ENCODE measurements around the gene DUSP3.

The DUSP3 gene

DNA sequence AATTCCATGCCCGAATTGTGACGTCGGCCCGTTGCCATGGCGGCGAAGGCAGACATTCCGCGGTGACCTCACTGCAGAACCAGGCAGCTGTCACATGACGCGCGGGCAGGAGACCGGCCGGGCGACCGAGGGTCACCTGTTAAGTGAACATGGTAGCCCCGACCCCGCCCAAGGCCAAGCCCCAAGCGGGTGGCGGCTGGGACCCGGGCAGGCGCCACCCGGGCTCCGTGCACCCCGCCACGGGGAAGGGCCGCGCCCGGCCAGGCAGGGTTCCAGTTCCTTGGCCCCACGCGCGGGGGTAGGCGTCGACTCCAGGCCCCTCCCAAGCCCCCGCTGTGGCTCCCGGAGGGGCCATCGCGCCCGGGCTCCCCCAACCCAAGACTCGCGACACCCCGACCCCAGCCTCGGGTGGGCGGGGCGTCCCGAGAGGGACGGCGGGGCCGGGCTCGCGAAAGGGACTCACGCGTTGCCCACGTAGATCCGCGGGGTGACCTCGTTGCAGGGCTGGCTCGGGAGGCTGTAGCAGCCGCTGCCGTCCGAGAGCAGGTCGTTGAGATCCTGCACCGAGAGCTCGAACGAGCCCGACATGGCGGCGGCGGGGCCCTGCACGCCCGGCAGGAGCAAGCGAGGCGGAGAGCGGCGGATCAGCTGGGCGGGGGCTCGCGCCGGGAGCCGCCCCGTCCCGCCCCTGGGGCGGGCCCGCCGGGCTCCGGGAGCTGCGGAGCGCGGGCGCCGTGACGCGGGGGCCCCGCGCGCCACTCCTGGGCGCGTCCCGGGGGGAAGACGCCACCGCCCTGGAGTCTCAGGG is at the start of gene DUSP3:
TSS of gene DUSP3 (minus strand) at position 641 of the 808 bp plus-strand sequence. CDS start at position 588, 53 bp downstream.
- DNase-seq (ENCODE audit: low read depth in 3 of 3, low spot score in 1 of 3), result peak; percentile 9 to 61 (median 43)

DNA sequence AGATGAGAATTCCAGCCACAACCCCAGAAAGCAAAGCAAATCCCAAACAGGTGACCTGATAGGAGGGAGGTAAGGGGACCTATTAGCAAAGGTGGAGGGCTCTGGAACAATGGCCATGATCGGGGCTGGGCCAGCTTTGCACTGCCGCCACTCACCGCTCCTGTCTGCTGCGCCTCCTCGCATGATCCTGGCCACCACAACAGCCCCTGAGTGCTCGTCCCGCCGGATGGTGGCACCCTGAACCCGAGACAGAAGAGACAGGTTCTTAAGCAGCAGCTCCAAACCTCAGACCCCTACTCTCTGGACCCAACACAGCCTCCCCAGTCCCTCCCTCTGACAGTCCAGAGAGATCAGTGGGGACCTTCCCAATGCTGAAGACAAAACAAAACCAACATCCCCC is 48.8 kb upstream of the DUSP3 start:
- DNase-seq (ENCODE audit: low read depth in 3 of 3, low spot score in 1 of 3), result no peak

DNA sequence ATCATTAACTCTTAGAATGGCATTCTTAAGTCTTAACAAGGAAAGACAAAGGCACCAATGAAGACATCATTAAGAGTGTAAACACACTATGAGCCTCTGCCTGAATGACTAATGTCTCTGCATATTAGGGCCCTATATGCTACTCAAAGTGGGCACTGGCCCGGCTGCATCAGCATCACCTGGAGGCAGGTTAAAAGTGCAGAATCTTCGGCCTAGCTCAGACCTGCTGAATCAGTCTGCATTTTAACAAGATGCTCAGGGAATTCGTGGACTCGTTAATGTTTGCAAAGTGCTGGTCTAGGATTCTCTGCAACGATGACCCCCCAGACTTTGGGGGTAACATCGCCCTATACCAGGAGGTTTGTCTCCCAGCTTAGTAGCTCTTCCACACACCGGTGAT is 47.4 kb upstream of the DUSP3 start:
- DNase-seq (ENCODE audit: low read depth in 3 of 3, low spot score in 1 of 3), result no peak

DNA sequence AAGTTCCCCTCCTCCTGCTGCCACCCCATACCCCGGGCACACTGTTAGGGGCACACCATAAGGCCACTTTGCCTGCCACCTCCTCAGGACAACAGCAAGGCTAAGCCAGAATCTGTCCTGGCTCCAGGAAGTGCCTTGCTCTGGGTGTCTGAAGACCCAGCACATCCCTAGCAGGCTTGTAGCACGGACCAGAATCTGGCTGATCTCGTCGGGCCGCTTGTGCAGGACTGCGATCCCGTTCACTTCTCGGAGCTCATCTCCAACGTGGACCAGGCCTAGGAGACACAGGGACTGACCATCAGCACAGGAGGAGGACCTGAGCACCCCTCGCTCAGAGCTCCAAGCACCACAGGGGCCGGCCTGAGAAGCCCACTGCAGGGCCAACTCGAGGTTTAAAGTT is 46.8 kb upstream of the DUSP3 start:
- no peak for DNase-seq (ENCODE audit: low read depth in 3 of 3, low spot score in 1 of 3)

DNA sequence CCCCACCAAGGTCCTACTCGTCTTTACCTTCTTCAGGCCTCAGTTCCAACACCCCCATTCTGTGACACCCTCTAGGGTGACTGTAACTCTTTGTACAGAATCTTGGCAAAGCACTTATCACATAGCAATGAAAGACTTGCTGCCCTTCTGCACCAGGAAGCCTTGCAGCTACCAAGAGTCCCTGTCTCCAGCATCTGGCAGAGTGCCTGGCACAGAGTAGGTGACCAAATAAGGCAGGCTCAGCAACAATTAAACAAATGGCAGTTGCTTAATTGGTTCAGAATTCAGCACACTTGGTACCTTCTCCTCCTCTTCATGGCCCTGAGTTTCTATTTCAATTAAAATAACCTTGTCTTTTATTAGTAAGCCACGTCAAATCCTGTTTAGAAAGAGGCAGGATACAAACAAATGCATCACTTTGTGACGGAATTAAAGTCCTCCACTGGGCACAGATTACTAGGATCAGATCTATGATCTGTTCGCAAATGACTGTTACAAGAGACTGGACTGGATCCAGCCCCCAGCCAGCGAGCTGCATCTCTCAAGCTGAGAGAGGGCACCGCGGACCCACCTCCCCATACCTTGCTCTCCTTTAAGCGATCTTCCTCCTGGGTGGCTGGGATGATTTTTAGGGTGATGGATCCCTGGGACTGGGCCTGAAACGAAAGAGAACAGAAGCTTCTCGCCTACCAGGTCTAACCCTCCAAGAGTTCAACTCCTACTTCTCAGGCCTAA is 44.7 kb upstream of the DUSP3 start:
- no peak for DNase-seq (ENCODE audit: low read depth in 3 of 3, low spot score in 1 of 3)

DNA sequence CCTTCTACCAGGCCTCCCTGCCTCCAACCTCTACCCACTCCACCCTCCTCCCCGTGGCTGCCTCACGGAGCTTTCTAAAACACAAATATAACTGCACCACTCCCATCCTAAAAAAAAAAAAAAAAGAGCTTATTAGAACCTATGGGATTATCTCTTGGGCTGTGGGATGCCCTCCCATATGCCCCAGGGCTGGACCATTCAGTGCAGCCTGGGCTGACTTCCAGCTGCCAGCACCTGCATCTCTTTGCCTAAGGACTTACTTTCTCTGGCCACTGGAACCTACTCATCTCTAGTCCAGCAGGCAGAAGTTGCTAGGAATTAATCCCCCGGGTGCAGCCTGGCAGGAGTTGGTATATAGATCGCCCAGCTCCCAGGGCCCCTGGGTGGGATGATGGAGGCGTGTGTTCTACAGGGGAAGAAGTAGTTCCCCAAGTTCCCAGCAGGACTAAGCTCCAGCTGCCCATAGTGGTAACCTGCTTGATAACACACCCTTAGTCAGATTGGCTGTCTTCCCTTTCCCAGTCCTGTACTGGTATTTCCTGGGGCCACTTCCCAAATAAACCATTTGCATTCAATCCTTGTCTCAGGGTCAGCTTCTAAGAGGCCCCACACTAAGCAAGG is 43.9 kb upstream of the DUSP3 start:
- DNase-seq (ENCODE audit: low read depth in 3 of 3, low spot score in 1 of 3), result no peak

DNA sequence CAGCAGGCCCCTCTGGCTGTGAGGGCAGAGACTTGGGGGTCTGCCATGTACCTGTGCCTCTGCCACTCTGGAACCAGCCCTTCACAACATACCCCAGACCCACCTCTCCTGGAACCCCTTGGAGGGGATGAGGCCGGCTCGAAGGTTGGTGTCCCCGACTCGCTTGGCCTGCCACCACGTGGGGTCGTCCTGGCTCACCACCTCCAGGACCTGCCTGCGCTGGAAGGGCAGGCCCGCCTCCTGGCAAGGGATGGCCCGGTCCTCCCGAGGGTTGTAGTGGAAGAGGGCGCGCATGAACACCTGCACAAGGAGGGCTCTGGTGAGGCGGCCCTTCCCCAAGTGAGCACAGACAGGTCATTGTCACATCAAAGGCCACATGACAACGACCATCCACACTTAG is 42.0 kb upstream of the DUSP3 start:
- no peak for DNase-seq (ENCODE audit: low read depth in 3 of 3, low spot score in 1 of 3)

DNA sequence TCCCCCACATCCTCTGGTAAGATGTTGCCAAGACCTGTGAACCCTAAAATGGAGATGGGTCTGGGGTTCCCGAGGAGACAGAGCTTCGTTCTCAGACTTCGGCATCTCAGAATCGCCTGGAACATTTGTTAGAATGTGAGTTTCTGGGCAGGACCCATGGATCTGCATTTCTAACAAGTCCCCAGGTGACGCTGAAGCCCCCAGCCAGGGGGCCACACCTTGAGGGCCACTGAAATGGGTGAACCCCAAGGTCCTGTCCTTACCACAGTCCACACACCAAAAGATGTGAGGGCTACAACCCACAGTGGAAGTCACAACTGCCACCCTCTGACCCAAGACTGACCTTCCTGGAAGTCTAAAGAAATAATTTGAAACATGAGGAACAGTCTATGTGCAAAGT is 40.2 kb upstream of the DUSP3 start:
- DNase-seq (ENCODE audit: low read depth in 3 of 3, low spot score in 1 of 3), result no peak

DNA sequence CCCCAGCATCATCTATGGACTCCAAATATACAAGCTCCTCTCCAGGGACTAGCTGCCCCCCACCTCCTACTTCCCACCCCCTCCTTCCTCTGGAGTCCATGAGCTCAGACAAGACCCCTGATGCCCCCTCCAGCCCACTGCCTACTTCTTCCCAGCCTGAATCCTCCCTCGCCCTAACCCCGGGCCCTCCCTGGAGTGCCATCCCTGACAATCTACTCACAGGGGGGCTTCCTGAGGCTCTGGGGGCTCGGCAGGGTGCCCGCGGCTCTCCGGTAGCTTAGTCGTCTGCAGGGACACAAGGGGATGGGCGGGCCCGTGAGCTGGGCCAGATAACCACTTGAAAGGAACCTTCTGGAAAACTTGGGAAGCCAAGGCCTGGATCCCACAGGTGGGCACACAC is 39.0 kb upstream of the DUSP3 start:
- DNase-seq (ENCODE audit: low read depth in 3 of 3, low spot score in 1 of 3), result no peak

DNA sequence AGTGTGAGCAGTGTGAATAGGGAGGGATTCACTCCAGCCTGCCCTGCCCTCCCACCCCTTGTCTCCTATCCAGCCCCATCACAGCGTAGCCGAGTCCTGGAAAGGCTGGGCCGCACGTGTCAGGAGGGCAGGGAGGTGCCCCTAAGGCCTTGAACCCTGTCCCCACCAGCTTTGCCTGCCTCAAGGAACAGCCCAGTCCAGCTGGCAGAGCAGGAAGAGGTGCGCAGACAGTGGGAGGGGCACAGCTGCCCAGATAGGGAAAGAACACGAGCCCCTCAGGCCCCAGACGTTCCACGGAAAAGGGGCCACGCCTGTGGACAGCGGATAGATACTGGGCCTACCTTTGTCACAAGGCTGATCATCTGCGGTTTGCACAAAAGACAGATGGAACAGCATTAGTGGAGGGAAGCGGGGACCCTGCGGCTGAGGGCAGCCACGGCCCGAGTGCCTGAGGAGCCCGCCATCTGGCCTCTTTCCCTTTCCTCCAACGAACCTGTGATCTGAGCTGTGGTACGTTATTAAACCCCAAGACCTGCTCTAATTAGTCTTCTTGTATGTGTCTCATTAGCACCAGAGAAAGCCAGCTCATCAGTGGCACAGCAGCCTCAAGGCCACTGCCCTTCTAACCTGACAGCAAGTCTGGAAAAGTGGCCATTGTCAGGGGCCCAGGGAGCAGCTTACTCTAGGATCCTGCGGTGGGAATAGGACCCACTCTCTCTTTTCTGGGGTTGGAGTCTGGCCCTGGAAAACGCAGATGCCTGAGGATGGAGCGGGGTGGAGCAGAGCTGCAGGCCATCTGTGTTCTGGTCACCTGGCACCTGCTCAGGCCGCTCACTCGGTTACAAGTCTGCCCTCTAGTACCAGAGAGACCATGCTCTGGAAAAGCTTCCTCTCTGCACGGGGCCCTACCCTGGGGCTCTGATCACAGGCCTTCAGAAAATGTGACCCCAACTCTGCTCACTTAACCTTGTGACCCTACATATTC is 37.9 kb upstream of the DUSP3 start:
- DNase-seq (ENCODE audit: low read depth in 3 of 3, low spot score in 1 of 3), result no peak

DNA sequence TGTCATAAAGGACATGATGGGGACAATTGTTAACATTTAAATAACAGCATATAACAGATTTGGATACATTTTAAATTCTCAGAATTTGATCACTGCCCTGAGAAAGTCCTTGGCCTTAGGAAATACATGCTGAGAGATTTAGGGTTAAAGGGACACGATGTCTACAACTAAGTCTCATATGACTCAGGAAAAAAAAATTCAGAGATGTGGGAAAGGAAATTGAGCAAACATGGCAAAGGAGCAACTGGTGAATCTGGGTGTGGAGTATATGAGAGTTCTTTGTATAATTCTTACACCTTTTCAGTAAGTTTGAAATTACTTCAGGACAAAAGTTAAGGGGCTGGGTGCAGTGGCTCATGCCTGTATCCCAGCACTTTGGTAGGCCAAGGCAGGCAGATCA is 35.9 kb upstream of the DUSP3 start:
- DNase-seq (ENCODE audit: low read depth in 3 of 3, low spot score in 1 of 3), result no peak

DNA sequence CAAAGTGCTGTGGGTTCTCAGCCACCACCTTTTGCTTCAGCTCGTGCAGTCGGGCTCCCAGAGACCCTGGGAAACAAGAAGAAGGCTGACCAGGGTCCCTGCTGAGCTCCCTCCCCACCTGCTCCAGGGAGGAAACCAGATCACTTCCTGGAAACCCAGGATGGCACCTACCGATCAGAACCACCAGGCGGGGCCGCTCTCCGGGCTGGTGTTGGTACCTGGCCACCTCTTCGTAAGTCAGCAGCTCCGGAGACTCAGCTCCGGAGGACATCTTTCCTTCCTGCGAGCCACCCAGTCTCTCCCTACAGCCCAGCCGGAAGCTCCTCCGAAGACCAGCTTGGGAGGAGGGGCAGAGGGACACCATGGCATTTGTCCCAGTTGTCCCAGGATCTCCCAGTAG is 35.2 kb upstream of the DUSP3 start:
- no peak for DNase-seq (ENCODE audit: low read depth in 3 of 3, low spot score in 1 of 3)

DNA sequence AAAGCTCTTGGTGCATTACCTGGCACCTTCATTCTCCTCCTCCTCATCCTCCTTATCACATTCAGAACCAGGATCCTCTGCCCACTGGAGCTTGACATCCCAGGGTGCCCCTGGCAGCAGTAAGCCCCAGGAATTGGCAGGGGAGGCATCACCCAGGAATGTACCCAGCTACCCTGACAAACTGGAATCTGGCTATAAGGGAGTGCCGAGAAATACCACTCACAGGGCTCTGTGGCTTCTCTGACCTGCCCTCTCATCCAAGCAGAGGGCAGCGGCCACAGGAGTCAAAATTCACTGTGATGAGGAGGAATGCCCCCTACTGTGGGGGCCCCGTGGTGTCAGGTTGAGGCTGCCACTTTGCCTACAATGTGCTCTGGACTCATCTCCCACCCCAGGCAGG is 34.6 kb upstream of the DUSP3 start:
- no peak for DNase-seq (ENCODE audit: low read depth in 3 of 3, low spot score in 1 of 3)

DNA sequence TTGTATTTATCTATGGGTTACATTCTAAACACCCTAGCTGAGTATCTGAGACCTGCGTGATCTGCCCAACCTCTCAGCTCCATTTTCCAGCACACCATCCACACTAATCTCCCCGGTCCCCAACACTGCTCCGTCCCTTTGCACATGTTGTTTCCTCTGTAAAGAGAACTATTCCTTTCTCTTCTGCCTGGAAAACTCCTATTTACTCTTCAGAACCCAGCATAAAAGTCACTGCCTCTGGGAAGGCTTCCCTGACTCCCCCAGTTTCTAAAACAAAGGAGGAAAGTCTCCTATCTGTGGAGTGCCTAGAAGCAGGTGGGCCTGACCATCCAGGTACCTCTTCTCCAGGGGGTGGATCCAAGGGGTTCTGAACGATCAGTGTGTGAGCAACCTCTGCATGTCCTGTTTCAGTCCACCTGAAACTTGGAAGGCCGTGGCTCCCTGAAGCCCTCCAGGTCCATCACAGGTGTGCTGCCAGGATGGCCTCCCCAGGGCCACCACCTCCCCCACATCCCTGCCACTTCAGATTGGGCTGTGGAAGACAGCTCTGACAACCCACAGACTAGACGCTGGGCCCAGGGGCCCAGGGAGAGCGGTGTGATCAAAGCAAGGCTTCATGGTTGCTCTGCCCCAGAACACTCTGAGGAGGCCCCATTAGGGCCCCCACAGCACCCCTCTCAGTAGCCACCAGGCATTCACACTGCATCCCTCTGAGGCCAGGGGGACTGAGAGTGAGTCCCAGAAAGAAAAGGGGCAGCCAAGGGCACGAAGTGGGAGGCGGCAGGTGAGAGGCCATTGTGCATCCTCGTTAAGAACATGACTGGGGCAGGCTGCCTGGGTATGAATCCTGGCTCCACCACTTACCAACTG is 33.9 kb upstream of the DUSP3 start:
- no peak for DNase-seq (ENCODE audit: low read depth in 3 of 3, low spot score in 1 of 3)

DNA sequence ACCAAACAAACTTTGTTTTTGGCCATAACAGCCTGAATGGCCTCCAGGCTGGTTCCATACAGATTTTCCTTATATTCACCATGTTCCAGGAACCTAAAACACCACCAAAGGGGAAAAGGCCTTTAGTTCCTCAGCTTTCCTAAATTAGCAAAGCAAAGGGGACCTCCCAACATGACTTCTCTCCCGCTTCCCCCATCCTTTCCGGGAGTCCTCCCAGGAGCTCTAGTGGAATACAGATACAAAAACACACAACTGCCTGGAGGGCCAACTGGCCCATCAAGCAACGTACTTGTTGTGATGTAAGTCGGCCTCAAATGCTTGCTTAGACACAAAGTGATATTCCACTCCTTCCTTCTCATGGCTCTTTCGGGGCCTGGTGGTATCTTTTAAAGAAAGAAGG is 32.0 kb upstream of the DUSP3 start:
- DNase-seq (ENCODE audit: low read depth in 3 of 3, low spot score in 1 of 3), result no peak

DNA sequence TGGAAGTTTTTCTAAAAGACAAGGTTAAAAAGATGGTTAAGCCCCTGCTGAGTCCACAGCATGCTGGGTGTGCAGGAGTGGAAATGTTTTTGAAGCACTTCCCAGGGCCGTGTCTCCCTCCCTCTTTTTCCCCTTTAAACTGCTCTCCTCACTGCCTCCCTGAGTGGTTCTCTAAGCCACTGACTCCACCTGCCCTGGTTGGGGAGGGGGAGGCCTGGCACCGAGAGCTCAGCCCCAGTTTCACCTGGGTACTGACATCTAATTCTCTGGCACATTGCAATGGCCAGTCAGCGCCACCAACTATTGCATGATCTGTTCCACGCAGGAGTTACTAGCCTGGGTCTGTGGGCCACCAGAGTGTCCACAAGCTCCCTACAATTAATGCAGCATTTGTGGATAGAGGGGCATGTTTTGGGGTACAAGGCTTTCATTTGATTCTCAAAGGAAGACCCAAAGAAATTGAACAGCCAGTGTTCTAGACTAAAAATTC is 31.5 kb upstream of the DUSP3 start:
- no peak for DNase-seq (ENCODE audit: low read depth in 3 of 3, low spot score in 1 of 3)

DNA sequence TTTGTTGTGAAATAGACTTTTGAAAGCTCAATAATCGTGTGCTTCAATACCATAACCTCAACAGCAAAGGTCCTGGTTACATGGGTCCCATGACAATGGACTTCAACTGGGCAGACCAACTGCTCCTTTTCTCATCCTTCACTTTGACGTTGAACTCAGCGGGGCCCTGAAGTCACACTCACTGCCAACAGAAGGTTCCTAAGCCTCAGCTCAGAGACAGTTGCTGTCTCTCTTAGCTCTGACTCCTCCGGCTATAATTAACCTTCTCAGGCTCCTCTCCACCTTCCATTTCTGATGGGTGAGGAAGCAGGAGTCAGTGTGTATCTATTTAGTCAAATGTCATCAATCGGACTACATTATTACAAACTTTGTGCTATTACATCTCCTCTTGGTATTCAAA is 30.3 kb upstream of the DUSP3 start:
- no peak for DNase-seq (ENCODE audit: low read depth in 3 of 3, low spot score in 1 of 3)

DNA sequence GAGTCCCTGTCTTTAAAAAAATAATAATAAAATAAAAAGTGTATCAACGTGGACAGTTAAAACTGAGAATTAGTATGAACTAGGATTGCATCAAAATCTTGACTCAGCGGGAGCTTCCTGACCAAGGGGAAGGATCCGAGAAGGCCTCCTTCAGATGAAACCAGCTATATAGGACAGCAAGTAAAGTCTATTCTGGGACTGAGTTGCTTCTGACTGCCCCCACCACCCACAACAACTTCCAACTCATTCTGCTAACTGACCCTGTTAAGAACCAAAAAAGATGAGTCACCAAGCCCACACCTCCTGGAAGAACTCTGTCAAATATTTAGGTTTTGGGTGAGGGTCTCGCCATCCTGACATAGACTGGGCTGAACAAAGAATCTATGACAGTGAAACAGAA is 29.3 kb upstream of the DUSP3 start:
- DNase-seq (ENCODE audit: low read depth in 3 of 3, low spot score in 1 of 3), result no peak

DNA sequence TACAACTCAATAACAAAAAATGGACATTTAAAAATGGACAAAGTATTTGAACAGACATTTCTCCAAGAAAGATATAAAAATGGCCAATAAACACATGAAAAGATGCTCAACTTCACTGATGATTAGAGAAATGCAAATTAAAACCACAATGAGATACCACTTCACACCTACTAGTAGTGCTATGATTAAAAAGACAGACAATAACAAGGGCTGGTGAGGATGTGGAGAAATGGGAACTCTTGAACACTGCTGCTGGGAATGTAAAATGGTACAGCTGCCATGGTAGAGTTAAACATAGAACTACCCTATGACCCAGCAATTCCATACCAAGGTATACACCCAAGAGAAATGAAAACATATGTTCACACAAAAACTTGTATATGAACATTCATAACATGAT is 26.3 kb upstream of the DUSP3 start:
- no peak for DNase-seq (ENCODE audit: low read depth in 3 of 3, low spot score in 1 of 3)

DNA sequence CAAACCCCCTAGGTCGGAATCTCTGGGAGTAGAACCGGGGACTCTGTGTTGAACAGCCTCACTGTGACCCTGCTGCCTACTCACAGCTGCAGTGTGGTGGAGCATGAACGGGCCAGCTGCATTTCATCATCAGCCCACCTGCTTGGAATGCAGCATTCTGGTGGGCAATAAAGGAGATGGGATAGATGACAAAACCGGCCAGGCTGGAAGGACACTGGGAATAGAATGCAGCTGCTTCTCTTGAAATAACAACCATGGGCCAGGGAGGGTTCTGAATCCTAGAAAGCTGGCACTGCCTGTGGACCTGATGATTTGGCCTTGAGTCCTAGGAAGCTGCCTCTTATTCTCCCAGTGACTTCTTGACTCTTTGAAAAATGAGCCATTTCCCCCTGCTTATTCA is 25.0 kb upstream of the DUSP3 start:
- no peak for DNase-seq (ENCODE audit: low read depth in 3 of 3, low spot score in 1 of 3)

Data from stimulated activated CD4-positive, alpha-beta T cell treated with anti-CD3 and anti-CD28 coated beads, TNF-alpha, amount 100 ng/mL, for 1 hour (primary cell).